ENCODE results near the gene COA3.

DNA sequence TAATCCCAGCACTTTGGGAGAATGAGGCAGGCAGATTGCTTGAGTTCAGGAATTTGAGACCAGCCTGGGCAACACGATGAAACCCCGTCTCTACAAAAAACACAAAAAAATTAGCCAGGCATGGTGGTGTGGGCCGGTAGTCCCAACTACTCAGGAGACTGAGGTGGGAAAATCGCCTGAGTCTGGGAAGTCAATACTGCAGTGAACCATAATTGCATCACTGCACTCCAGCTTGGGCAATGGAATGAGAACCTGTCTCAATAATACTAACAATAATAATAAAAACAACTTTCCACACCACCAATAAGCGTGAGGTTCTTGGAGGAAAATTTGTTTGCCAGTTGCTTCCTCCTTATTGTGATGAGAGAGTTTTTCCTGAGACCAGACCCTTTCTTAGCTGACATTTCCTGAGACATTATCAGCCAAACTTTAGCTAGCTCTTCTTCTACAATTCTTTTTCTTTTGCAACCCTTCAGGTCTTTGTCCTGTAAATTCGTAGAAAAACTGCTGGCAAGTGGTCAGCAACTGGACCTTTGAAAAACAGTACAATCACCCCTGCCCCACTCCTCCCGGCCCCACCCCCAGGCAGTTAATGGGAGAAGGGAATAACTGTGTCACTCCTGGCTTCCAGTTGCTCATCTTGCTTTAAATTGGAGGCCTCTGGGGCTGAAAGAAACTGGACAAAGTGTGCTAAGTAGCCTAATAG, 50.1 kb downstream of the COA3 start:
- TF ChIP-seq, protein P1, sequence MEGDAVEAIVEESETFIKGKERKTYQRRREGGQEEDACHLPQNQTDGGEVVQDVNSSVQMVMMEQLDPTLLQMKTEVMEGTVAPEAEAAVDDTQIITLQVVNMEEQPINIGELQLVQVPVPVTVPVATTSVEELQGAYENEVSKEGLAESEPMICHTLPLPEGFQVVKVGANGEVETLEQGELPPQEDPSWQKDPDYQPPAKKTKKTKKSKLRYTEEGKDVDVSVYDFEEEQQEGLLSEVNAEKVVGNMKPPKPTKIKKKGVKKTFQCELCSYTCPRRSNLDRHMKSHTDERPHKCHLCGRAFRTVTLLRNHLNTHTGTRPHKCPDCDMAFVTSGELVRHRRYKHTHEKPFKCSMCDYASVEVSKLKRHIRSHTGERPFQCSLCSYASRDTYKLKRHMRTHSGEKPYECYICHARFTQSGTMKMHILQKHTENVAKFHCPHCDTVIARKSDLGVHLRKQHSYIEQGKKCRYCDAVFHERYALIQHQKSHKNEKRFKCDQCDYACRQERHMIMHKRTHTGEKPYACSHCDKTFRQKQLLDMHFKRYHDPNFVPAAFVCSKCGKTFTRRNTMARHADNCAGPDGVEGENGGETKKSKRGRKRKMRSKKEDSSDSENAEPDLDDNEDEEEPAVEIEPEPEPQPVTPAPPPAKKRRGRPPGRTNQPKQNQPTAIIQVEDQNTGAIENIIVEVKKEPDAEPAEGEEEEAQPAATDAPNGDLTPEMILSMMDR (IDR thresholded peaks at IDR 0.05), result no peak
- no peak for TF ChIP-seq POLR2A (IDR thresholded peaks at IDR 0.05)
